ENCODE data around the gene SLC13A1. TPM values are rescaled to one million over a fixed set of nuclear protein-coding genes. Genes with fewer than 3 reads are reported as not detected.

SLC13A1 gene
- total and polyA plus RNA-seq, 2 donors = under 0.01 to 0.02 TPM

- no peak for DNase-seq (ENCODE audit: low read depth in 6 of 9, low spot score in 9 of 9)
These were observed 20.6 kb upstream of the SLC13A1 start for GRCh38 chr7:123220396-123220795.

GRCh38 chr7:123218866-123219265, 19.1 kb upstream of the SLC13A1 start:
- no peaks in the 10 kb centered on the region for H3K36me3 ChIP-seq (ENCODE audit: control insufficient read depth in 2 of 2, insufficient read depth in 2 of 2, low read length in 1 of 2)
- H3K9me3 ChIP-seq (ENCODE audit: control insufficient read depth in 2 of 2, insufficient read depth in 1 of 2, low read length in 1 of 2) = peaks cover 0 to 4% of the 10 kb centered on the region in 2 donors
- no peak for DNase-seq (ENCODE audit: low read depth in 6 of 9, low spot score in 9 of 9)
- 70% methylated on average over 2 of the region's 2 CpGs for whole genome bisulfite sequencing
- H3K27ac ChIP-seq (ENCODE audit: low read depth in 1 of 2, low read length in 1 of 2) = no peak overlapping the region
- H3K27me3 ChIP-seq (ENCODE audit: control insufficient read depth in 2 of 2, insufficient read depth in 1 of 2, low read length in 1 of 2) = no peaks in the 10 kb centered on the region
- no peak overlapping the region for H3K4me3 ChIP-seq (ENCODE audit: low read length in 2 of 2)
- no peaks in the 10 kb centered on the region for H3K4me1 ChIP-seq (ENCODE audit: control insufficient read depth in 2 of 2, insufficient read depth in 2 of 2, low read length in 2 of 2)

More at GRCh38 chr7:123220396-123220795, 20.6 kb upstream of the SLC13A1 start:
- Histone ChIP-seq H3K27me3 (ENCODE audit: control insufficient read depth in 2 of 2, insufficient read depth in 1 of 2, low read length in 1 of 2) (no peaks in the 10 kb centered on the region), H3K36me3 (ENCODE audit: control insufficient read depth in 2 of 2, insufficient read depth in 2 of 2, low read length in 1 of 2) (no peaks in the 10 kb centered on the region), H3K27ac (ENCODE audit: low read depth in 1 of 2, low read length in 1 of 2) (no peak overlapping the region), H3K4me3 (ENCODE audit: low read length in 2 of 2) (no peak overlapping the region), H3K4me1 (ENCODE audit: control insufficient read depth in 2 of 2, insufficient read depth in 2 of 2, low read length in 2 of 2) (no peaks in the 10 kb centered on the region), H3K9me3 (ENCODE audit: control insufficient read depth in 2 of 2, insufficient read depth in 1 of 2, low read length in 1 of 2) (peaks cover 0 to 1% of the 10 kb centered on the region in 2 donors)
- WGBS = 92% methylated on average over 1 of the region's 1 CpG

GRCh38 chr7:123216825-123217224, 17.1 kb upstream of the SLC13A1 start:
- H3K4me3 ChIP-seq (ENCODE audit: low read length in 2 of 2) = no peak overlapping the region
- H3K27ac ChIP-seq (ENCODE audit: low read depth in 1 of 2, low read length in 1 of 2) = no peak overlapping the region
- WGBS = 94% methylated on average over 1 of the region's 1 CpG

GRCh38 chr7:123215350-123215749, 15.6 kb upstream of the SLC13A1 start:
- no peak for DNase-seq (ENCODE audit: low read depth in 6 of 9, low spot score in 9 of 9)
- Histone ChIP-seq H3K4me1 (ENCODE audit: control insufficient read depth in 2 of 2, insufficient read depth in 2 of 2, low read length in 2 of 2) (no peaks in the 10 kb centered on the region), H3K27me3 (ENCODE audit: control insufficient read depth in 2 of 2, insufficient read depth in 1 of 2, low read length in 1 of 2) (no peaks in the 10 kb centered on the region), H3K9me3 (ENCODE audit: control insufficient read depth in 2 of 2, insufficient read depth in 1 of 2, low read length in 1 of 2) (peaks cover 0 to 4% of the 10 kb centered on the region in 2 donors), H3K27ac (ENCODE audit: low read depth in 1 of 2, low read length in 1 of 2) (no peak overlapping the region), H3K4me3 (ENCODE audit: low read length in 2 of 2) (no peak overlapping the region), H3K36me3 (ENCODE audit: control insufficient read depth in 2 of 2, insufficient read depth in 2 of 2, low read length in 1 of 2) (no peaks in the 10 kb centered on the region)
- 89% methylated on average over 4 of the region's 4 CpGs for WGBS

More at GRCh38 chr7:123216825-123217224, 17.1 kb upstream of the SLC13A1 start:
- DNase-seq (ENCODE audit: low read depth in 6 of 9, low spot score in 9 of 9) = no peak
- no peaks in the 10 kb centered on the region for H3K27me3 ChIP-seq (ENCODE audit: control insufficient read depth in 2 of 2, insufficient read depth in 1 of 2, low read length in 1 of 2)
- no peaks in the 10 kb centered on the region for H3K36me3 ChIP-seq (ENCODE audit: control insufficient read depth in 2 of 2, insufficient read depth in 2 of 2, low read length in 1 of 2)
- no peaks in the 10 kb centered on the region for H3K4me1 ChIP-seq (ENCODE audit: control insufficient read depth in 2 of 2, insufficient read depth in 2 of 2, low read length in 2 of 2)
- H3K9me3 ChIP-seq (ENCODE audit: control insufficient read depth in 2 of 2, insufficient read depth in 1 of 2, low read length in 1 of 2) = peaks cover 0 to 4% of the 10 kb centered on the region in 2 donors

GRCh38 chr7:123211545-123211944, 11.8 kb upstream of the SLC13A1 start:
- no peaks in the 10 kb centered on the region for H3K27me3 ChIP-seq (ENCODE audit: control insufficient read depth in 2 of 2, insufficient read depth in 1 of 2, low read length in 1 of 2)
- WGBS = 96% methylated on average over 2 of the region's 2 CpGs
- no peaks in the 10 kb centered on the region for H3K36me3 ChIP-seq (ENCODE audit: control insufficient read depth in 2 of 2, insufficient read depth in 2 of 2, low read length in 1 of 2)
- no peak for DNase-seq (ENCODE audit: low read depth in 6 of 9, low spot score in 9 of 9)
- no peaks in the 10 kb centered on the region for H3K4me1 ChIP-seq (ENCODE audit: control insufficient read depth in 2 of 2, insufficient read depth in 2 of 2, low read length in 2 of 2)
- no peak overlapping the region for H3K27ac ChIP-seq (ENCODE audit: low read depth in 1 of 2, low read length in 1 of 2)
- no peak overlapping the region for H3K4me3 ChIP-seq (ENCODE audit: low read length in 2 of 2)
- H3K9me3 ChIP-seq (ENCODE audit: control insufficient read depth in 2 of 2, insufficient read depth in 1 of 2, low read length in 1 of 2) = peaks cover 0 to 4% of the 10 kb centered on the region in 2 donors

- 72% methylated on average over 5 of the region's 5 CpGs for WGBS
- no peaks in the 10 kb centered on the region for H3K4me1 ChIP-seq (ENCODE audit: control insufficient read depth in 2 of 2, insufficient read depth in 2 of 2, low read length in 2 of 2)
- H3K27me3 ChIP-seq (ENCODE audit: control insufficient read depth in 2 of 2, insufficient read depth in 1 of 2, low read length in 1 of 2) = no peaks in the 10 kb centered on the region
These were observed 11.2 kb upstream of the SLC13A1 start for GRCh38 chr7:123210986-123211385.

GRCh38 chr7:123209786-123210185, 10.0 kb upstream of the SLC13A1 start:
- H3K9me3 ChIP-seq (ENCODE audit: control insufficient read depth in 2 of 2, insufficient read depth in 1 of 2, low read length in 1 of 2) = no peaks in the 10 kb centered on the region
- H3K4me3 ChIP-seq (ENCODE audit: low read length in 2 of 2) = no peak overlapping the region
- no peaks in the 10 kb centered on the region for H3K4me1 ChIP-seq (ENCODE audit: control insufficient read depth in 2 of 2, insufficient read depth in 2 of 2, low read length in 2 of 2)
- no peak overlapping the region for H3K27ac ChIP-seq (ENCODE audit: low read depth in 1 of 2, low read length in 1 of 2)
- H3K36me3 ChIP-seq (ENCODE audit: control insufficient read depth in 2 of 2, insufficient read depth in 2 of 2, low read length in 1 of 2) = no peaks in the 10 kb centered on the region
- DNase-seq (ENCODE audit: low read depth in 6 of 9, low spot score in 9 of 9) = no peak
- WGBS = 83% methylated on average over 3 of the region's 3 CpGs
- H3K27me3 ChIP-seq (ENCODE audit: control insufficient read depth in 2 of 2, insufficient read depth in 1 of 2, low read length in 1 of 2) = no peaks in the 10 kb centered on the region

More at GRCh38 chr7:123210986-123211385, 11.2 kb upstream of the SLC13A1 start:
- Histone ChIP-seq H3K9me3 (ENCODE audit: control insufficient read depth in 2 of 2, insufficient read depth in 1 of 2, low read length in 1 of 2) (peaks cover 0 to 4% of the 10 kb centered on the region in 2 donors), H3K36me3 (ENCODE audit: control insufficient read depth in 2 of 2, insufficient read depth in 2 of 2, low read length in 1 of 2) (no peaks in the 10 kb centered on the region), H3K27ac (ENCODE audit: low read depth in 1 of 2, low read length in 1 of 2) (no peak overlapping the region), H3K4me3 (ENCODE audit: low read length in 2 of 2) (no peak overlapping the region)
- no peak for DNase-seq (ENCODE audit: low read depth in 6 of 9, low spot score in 9 of 9)

- H3K27me3 ChIP-seq (ENCODE audit: control insufficient read depth in 2 of 2, insufficient read depth in 1 of 2, low read length in 1 of 2) = no peaks in the 10 kb centered on the region
- H3K9me3 ChIP-seq (ENCODE audit: control insufficient read depth in 2 of 2, insufficient read depth in 1 of 2, low read length in 1 of 2) = no peaks in the 10 kb centered on the region
- DNase-seq (ENCODE audit: low read depth in 6 of 9, low spot score in 9 of 9) = no peak
- H3K27ac ChIP-seq (ENCODE audit: low read depth in 1 of 2, low read length in 1 of 2) = no peak overlapping the region
- 58% methylated on average over 3 of the region's 3 CpGs for WGBS
- H3K4me1 ChIP-seq (ENCODE audit: control insufficient read depth in 2 of 2, insufficient read depth in 2 of 2, low read length in 2 of 2) = no peaks in the 10 kb centered on the region
- no peaks in the 10 kb centered on the region for H3K36me3 ChIP-seq (ENCODE audit: control insufficient read depth in 2 of 2, insufficient read depth in 2 of 2, low read length in 1 of 2)
- no peak overlapping the region for H3K4me3 ChIP-seq (ENCODE audit: low read length in 2 of 2)
These were observed 9.0 kb upstream of the SLC13A1 start for GRCh38 chr7:123208793-123209192.

GRCh38 chr7:123204206-123204835, 4.6 kb upstream of the SLC13A1 start:
- Histone ChIP-seq H3K9me3 (ENCODE audit: control insufficient read depth in 2 of 2, insufficient read depth in 1 of 2, low read length in 1 of 2) (no peaks in the 10 kb centered on the region), H3K4me1 (ENCODE audit: control insufficient read depth in 2 of 2, insufficient read depth in 2 of 2, low read length in 2 of 2) (no peaks in the 10 kb centered on the region), H3K27ac (ENCODE audit: low read depth in 1 of 2, low read length in 1 of 2) (no peak overlapping the region), H3K27me3 (ENCODE audit: control insufficient read depth in 2 of 2, insufficient read depth in 1 of 2, low read length in 1 of 2) (no peaks in the 10 kb centered on the region), H3K36me3 (ENCODE audit: control insufficient read depth in 2 of 2, insufficient read depth in 2 of 2, low read length in 1 of 2) (no peaks in the 10 kb centered on the region), H3K4me3 (ENCODE audit: low read length in 2 of 2) (no peak overlapping the region)
- 61% methylated on average over 3 of the region's 3 CpGs for WGBS
- DNase-seq (ENCODE audit: low read depth in 6 of 9, low spot score in 9 of 9) = no peak

Measured in thymus (tissue), 11 donors.